ENCODE measurements around the gene TP53TG5. TPM values are rescaled to one million over a fixed set of nuclear protein-coding genes. Genes with fewer than 3 reads are reported as not detected.

TP53TG5 gene
- total RNA-seq, 2 experiments from 2014 or later = not detected

- DNase-seq (ENCODE audit: low spot score) = no peak
- no peak overlapping the region for H2AFZ ChIP-seq (ENCODE audit: low read length)
- no peak overlapping the region for H3K4me3 ChIP-seq (ENCODE audit: low read depth, low read length, poor library complexity, severe bottlenecking)
- H3K79me2 ChIP-seq (ENCODE audit: insufficient read depth, low read depth, low read length) = no peaks in the 10 kb centered on the region
- H4K20me1 ChIP-seq (ENCODE audit: insufficient read depth, low read length) = no peaks in the 10 kb centered on the region
- H3K4me2 ChIP-seq (ENCODE audit: low read length) = no peak overlapping the region
- H3K36me3 ChIP-seq (ENCODE audit: insufficient read depth, low read length) = no peaks in the 10 kb centered on the region; the same call in 1 of the 2 replicates
- no peak overlapping the region for H3K27ac ChIP-seq (ENCODE audit: low read depth, low read length, poor library complexity, severe bottlenecking)
- BruUV-seq (replicated peaks) = no TSS peak
- ChIA-PET POLR2A (no interaction called here), CTCF (ENCODE audit: unreplicated experiment) (no interaction called here)
- no peaks in the 10 kb centered on the region for H3K9me2 ChIP-seq (ENCODE audit: insufficient read depth, low read length)
- no peaks in the 10 kb centered on the region for H3K4me1 ChIP-seq (ENCODE audit: insufficient read depth, low read length, poor library complexity, severe bottlenecking)
- TF ChIP-seq EZH2phosphoT487 (IDR thresholded peaks at IDR 0.05; ENCODE audit: borderline replicate concordance, low read depth, low read length) = no peak
- TF ChIP-seq, protein P1, sequence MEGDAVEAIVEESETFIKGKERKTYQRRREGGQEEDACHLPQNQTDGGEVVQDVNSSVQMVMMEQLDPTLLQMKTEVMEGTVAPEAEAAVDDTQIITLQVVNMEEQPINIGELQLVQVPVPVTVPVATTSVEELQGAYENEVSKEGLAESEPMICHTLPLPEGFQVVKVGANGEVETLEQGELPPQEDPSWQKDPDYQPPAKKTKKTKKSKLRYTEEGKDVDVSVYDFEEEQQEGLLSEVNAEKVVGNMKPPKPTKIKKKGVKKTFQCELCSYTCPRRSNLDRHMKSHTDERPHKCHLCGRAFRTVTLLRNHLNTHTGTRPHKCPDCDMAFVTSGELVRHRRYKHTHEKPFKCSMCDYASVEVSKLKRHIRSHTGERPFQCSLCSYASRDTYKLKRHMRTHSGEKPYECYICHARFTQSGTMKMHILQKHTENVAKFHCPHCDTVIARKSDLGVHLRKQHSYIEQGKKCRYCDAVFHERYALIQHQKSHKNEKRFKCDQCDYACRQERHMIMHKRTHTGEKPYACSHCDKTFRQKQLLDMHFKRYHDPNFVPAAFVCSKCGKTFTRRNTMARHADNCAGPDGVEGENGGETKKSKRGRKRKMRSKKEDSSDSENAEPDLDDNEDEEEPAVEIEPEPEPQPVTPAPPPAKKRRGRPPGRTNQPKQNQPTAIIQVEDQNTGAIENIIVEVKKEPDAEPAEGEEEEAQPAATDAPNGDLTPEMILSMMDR (conservative IDR thresholded peaks at IDR 0.05; ENCODE audit: low read length) = no peak
- intact Hi-C loops (cut with micrococcal nuclease; ENCODE audit: unreplicated experiment) = no loop called here
- peaks cover 24% of the 10 kb centered on the region for H3K9me3 ChIP-seq (ENCODE audit: low read length)
Observed at GRCh38 chr20:45399018-45399417, 20.9 kb upstream of the TP53TG5 start.

DNA sequence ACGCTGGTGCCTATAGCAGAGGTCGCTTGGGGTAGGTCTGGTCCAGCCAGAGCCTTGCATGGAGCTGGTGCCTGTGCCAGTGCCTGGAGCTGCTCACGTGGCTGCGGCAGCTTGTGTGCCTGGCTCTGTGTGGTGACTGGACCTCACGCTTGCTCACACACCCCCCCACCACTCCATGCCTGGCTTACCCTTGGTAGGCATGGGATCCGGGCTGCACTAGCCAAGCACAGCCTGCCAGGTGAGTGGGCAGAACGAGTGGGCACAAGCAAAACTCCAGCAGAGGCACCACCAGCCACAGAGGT, 16.9 kb upstream of the TP53TG5 start:
- ChIA-PET CTCF (ENCODE audit: unreplicated experiment) (no interaction called here), POLR2A (no interaction called here)
- no peak for DNase-seq (ENCODE audit: low spot score)
- no peaks in the 10 kb centered on the region for H3K4me1 ChIP-seq (ENCODE audit: insufficient read depth, low read length, poor library complexity, severe bottlenecking)
- no peaks in the 10 kb centered on the region for H3K79me2 ChIP-seq (ENCODE audit: insufficient read depth, low read depth, low read length)
- no peak overlapping the region for H3K4me2 ChIP-seq (ENCODE audit: low read length)
- peaks cover 4% of the 10 kb centered on the region; the same call in 1 of the 2 replicates for H3K9me3 ChIP-seq (ENCODE audit: low read length)
- no TSS peak for BruUV-seq (replicated peaks)
- H2AFZ ChIP-seq (ENCODE audit: low read length) = no peak overlapping the region
- H3K4me3 ChIP-seq (ENCODE audit: low read depth, low read length, poor library complexity, severe bottlenecking) = no peak overlapping the region
- no peak overlapping the region for H3K27ac ChIP-seq (ENCODE audit: low read depth, low read length, poor library complexity, severe bottlenecking)
- no peaks in the 10 kb centered on the region for H3K9me2 ChIP-seq (ENCODE audit: insufficient read depth, low read length)
- no peak for TF ChIP-seq EZH2phosphoT487 (IDR thresholded peaks at IDR 0.05; ENCODE audit: borderline replicate concordance, low read depth, low read length)
- TF ChIP-seq, protein P1 (conservative IDR thresholded peaks at IDR 0.05; ENCODE audit: low read length) = no peak
- intact Hi-C loops (cut with micrococcal nuclease; ENCODE audit: unreplicated experiment) = no loop called here
- H3K36me3 ChIP-seq (ENCODE audit: insufficient read depth, low read length) = no peaks in the 10 kb centered on the region; the same call in 1 of the 2 replicates
- H4K20me1 ChIP-seq (ENCODE audit: insufficient read depth, low read length) = no peaks in the 10 kb centered on the region

- Histone ChIP-seq H3K4me3 (ENCODE audit: low read depth, low read length, poor library complexity, severe bottlenecking) (no peak overlapping the region), H3K27ac (ENCODE audit: low read depth, low read length, poor library complexity, severe bottlenecking) (no peak overlapping the region), H4K20me1 (ENCODE audit: insufficient read depth, low read length) (no peaks in the 10 kb centered on the region), H3K79me2 (ENCODE audit: insufficient read depth, low read depth, low read length) (no peaks in the 10 kb centered on the region), H3K9me2 (ENCODE audit: insufficient read depth, low read length) (no peaks in the 10 kb centered on the region), H3K4me2 (ENCODE audit: low read length) (no peak overlapping the region), H3K4me1 (ENCODE audit: insufficient read depth, low read length, poor library complexity, severe bottlenecking) (no peaks in the 10 kb centered on the region), H3K36me3 (ENCODE audit: insufficient read depth, low read length) (no peaks in the 10 kb centered on the region), H3K9me3 (ENCODE audit: low read length) (no peaks in the 10 kb centered on the region), H2AFZ (ENCODE audit: low read length) (no peak overlapping the region)
- CTCF ChIA-PET (ENCODE audit: unreplicated experiment) = no interaction called here
- intact Hi-C loops (cut with micrococcal nuclease; ENCODE audit: unreplicated experiment) = no loop called here
- POLR2A ChIA-PET = no interaction called here
- no TSS peak for BruUV-seq (replicated peaks)
- TF ChIP-seq EZH2phosphoT487 (IDR thresholded peaks at IDR 0.05; ENCODE audit: borderline replicate concordance, low read depth, low read length) = no peak
- TF ChIP-seq, protein P1 (conservative IDR thresholded peaks at IDR 0.05; ENCODE audit: low read length) = no peak
- DNase-seq (ENCODE audit: low spot score) = no peak
Observed at GRCh38 chr20:45394221-45395113, 16.3 kb upstream of the TP53TG5 start.
